Measurements from ENCODE around the gene KCNA10.

DNA sequence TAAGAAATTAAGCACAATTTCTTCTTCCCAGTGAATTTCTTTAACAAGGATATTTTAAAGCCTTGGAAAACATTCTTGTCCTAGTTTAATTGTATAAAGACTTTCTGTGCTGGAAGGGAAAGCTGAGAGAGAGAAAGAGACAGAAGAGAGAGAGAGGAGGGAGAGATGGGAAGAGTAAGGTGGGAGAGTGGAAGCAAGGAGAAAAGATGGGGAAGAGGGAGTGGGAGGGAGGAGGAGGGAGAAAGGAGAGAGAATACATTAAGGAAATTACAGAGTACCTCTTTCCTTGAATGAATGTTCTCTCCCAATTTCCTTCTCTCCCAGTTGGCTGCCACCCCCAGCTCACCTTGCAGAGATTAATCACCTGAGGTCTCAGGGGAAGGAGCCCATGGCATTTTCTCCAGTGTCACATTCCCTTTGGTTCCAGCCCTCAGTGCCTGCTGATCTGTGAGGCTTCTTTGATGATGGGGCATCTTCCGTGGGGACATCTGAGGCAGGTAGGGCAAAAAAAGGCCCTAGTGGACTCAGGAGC lies 32.4 kb upstream of the KCNA10 start:
- no peak for TF ChIP-seq POLR2AphosphoS5 (IDR thresholded peaks at IDR 0.05; ENCODE audit: low read depth, low read length)
- TF ChIP-seq TAF1 (IDR thresholded peaks at IDR 0.05; ENCODE audit: borderline replicate concordance, insufficient read depth, low read length), result no peak
- TF ChIP-seq, protein P1, sequence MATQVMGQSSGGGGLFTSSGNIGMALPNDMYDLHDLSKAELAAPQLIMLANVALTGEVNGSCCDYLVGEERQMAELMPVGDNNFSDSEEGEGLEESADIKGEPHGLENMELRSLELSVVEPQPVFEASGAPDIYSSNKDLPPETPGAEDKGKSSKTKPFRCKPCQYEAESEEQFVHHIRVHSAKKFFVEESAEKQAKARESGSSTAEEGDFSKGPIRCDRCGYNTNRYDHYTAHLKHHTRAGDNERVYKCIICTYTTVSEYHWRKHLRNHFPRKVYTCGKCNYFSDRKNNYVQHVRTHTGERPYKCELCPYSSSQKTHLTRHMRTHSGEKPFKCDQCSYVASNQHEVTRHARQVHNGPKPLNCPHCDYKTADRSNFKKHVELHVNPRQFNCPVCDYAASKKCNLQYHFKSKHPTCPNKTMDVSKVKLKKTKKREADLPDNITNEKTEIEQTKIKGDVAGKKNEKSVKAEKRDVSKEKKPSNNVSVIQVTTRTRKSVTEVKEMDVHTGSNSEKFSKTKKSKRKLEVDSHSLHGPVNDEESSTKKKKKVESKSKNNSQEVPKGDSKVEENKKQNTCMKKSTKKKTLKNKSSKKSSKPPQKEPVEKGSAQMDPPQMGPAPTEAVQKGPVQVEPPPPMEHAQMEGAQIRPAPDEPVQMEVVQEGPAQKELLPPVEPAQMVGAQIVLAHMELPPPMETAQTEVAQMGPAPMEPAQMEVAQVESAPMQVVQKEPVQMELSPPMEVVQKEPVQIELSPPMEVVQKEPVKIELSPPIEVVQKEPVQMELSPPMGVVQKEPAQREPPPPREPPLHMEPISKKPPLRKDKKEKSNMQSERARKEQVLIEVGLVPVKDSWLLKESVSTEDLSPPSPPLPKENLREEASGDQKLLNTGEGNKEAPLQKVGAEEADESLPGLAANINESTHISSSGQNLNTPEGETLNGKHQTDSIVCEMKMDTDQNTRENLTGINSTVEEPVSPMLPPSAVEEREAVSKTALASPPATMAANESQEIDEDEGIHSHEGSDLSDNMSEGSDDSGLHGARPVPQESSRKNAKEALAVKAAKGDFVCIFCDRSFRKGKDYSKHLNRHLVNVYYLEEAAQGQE (IDR thresholded peaks at IDR 0.05; ENCODE audit: insufficient read depth in 1 of 2, low read depth in 2 of 2, low read length in 2 of 2), result no peak
- no peak for TF ChIP-seq FOXP2 (optimal IDR thresholded peaks at IDR 0.05; ENCODE audit: borderline replicate concordance, extremely low read depth, extremely low read length, insufficient read depth)
- no peak for TF ChIP-seq SIN3A (IDR thresholded peaks at IDR 0.05; ENCODE audit: borderline replicate concordance, insufficient read depth, low read length)

All from PFSK-1 (cell line).